WTC11 (cell line): Measurements from ENCODE around the gene KRT76. TPM values are rescaled to one million over a fixed set of nuclear protein-coding genes. Genes with fewer than 3 reads are reported as not detected.

Experiments used
- ATAC-seq: fragments of 200-7000 bp; cut with Tn5 transposase; 2 replicates; pipeline ENCODE4 v1.10.0; 2021; ENCODE audit warnings: mild to moderate bottlenecking, moderate library complexity
- CTCF ChIA-PET: fragments of 300-600 bp; sonication (Branson Sonifier 250); formaldehyde crosslinking; loops from one replicate; lab custom pipeline; 2021; ENCODE audit warnings: antibody characterized with exemption; lab: Charles Lee
- POLR2A ChIA-PET: fragments of 350-600 bp; sonication (Branson Sonifier 250); formaldehyde crosslinking; loops from one replicate; lab custom pipeline; 2021; ENCODE audit warnings: antibody characterized with exemption; lab: Charles Lee
- DNase-seq: peaks from one replicate; pipeline ENCODE4 v3.0.0; 2021; ENCODE audit warnings: low spot score
- H3K27ac Mint-ChIP-seq: 2 replicates; pipeline ENCODE4 v1.8.0; 2021; ENCODE audit warnings: mixed read lengths
- H3K27me3 Mint-ChIP-seq: 2 replicates; pipeline ENCODE4 v1.8.0; 2021; ENCODE audit warnings: low read depth, mild to moderate bottlenecking, moderate library complexity, mixed read lengths
- H3K36me3 Mint-ChIP-seq: 2 replicates; pipeline ENCODE4 v1.8.0; 2021; ENCODE audit warnings: mixed read lengths
- H3K4me1 Mint-ChIP-seq: 2 replicates; pipeline ENCODE4 v1.8.0; 2022; ENCODE audit warnings: mixed read lengths
- H3K4me3 Mint-ChIP-seq: 2 replicates; pipeline ENCODE4 v1.8.0; 2021; ENCODE audit warnings: mild to moderate bottlenecking, moderate library complexity, mixed read lengths
- H3K9me3 Mint-ChIP-seq: 2 replicates; pipeline ENCODE4 v1.8.0; 2021; ENCODE audit warnings: mixed read lengths
- CREM ChIP-seq: sonication (generic); formaldehyde crosslinking; IDR thresholded peaks from 2 replicates; pipeline ENCODE4 v1.8.1; 2022; ENCODE audit warnings: mild to moderate bottlenecking, missing genetic modification reagents, moderate library complexity
- E2F1 ChIP-seq: sonication (generic); formaldehyde crosslinking; IDR thresholded peaks from 2 replicates; pipeline ENCODE4 v1.8.0; 2022; ENCODE audit warnings: mild to moderate bottlenecking, missing genetic modification reagents
- E2F4 ChIP-seq: sonication (generic); formaldehyde crosslinking; IDR thresholded peaks from 2 replicates; pipeline ENCODE4 v1.8.1; 2022; ENCODE audit warnings: low read depth, mild to moderate bottlenecking, moderate library complexity, missing genetic modification reagents, borderline replicate concordance
- GRHL2 ChIP-seq: fragments of 250-450 bp; sonication (Bioruptor Pico); IDR thresholded peaks from 2 replicates; pipeline ENCODE4 v1.8.0; 2022; ENCODE audit warnings: mild to moderate bottlenecking, moderate library complexity; ENCODE audit not compliant: insufficient replicate concordance, severe bottlenecking
- HMGXB4 ChIP-seq: sonication (generic); formaldehyde crosslinking; IDR thresholded peaks from 2 replicates; pipeline ENCODE4 v1.8.1; 2023; ENCODE audit warnings: mild to moderate bottlenecking, moderate library complexity, missing genetic modification reagents
- IRF1 ChIP-seq: sonication (generic); formaldehyde crosslinking; IDR thresholded peaks from 2 replicates; pipeline ENCODE4 v1.8.0; 2023; ENCODE audit warnings: missing genetic modification reagents
- IRF2 ChIP-seq: sonication (generic); formaldehyde crosslinking; IDR thresholded peaks from 2 replicates; pipeline ENCODE4 v1.8.0; 2022; ENCODE audit warnings: low read depth, missing genetic modification reagents, borderline replicate concordance
- NFATC4 ChIP-seq: fragments of 250-450 bp; sonication (Bioruptor Pico); IDR thresholded peaks from 2 replicates; pipeline ENCODE4 v1.9.0; 2021; ENCODE audit warnings: mild to moderate bottlenecking
- NFE2L1 ChIP-seq: sonication (generic); formaldehyde crosslinking; IDR thresholded peaks from 2 replicates; pipeline ENCODE4 v1.8.1; 2023; ENCODE audit warnings: missing genetic modification reagents
- OVOL2 ChIP-seq: fragments of 250-450 bp; sonication (Bioruptor Pico); IDR thresholded peaks from 2 replicates; pipeline ENCODE4 v1.9.0; 2021; ENCODE audit warnings: mild to moderate bottlenecking, borderline replicate concordance
- RELA ChIP-seq: sonication (generic); formaldehyde crosslinking; IDR thresholded peaks from 2 replicates; pipeline ENCODE4 v1.8.1; 2022; ENCODE audit warnings: missing genetic modification reagents, mild to moderate bottlenecking, borderline replicate concordance
- TEAD1 ChIP-seq: sonication (generic); formaldehyde crosslinking; IDR thresholded peaks from 2 replicates; pipeline ENCODE4 v1.8.0; 2022; ENCODE audit warnings: mild to moderate bottlenecking, missing genetic modification reagents
- ZBTB21 ChIP-seq: sonication (generic); formaldehyde crosslinking; IDR thresholded peaks from 2 replicates; pipeline ENCODE4 v1.8.1; 2023; ENCODE audit warnings: mild to moderate bottlenecking, missing genetic modification reagents, borderline replicate concordance
- ZBTB43 ChIP-seq: sonication (generic); formaldehyde crosslinking; IDR thresholded peaks from 2 replicates; pipeline ENCODE4 v1.8.1; 2023; ENCODE audit warnings: mild to moderate bottlenecking, missing genetic modification reagents
- ZNF138 ChIP-seq: sonication (generic); formaldehyde crosslinking; conservative IDR thresholded peaks from 2 replicates; pipeline ENCODE4 v1.8.1; 2022; ENCODE audit warnings: mild to moderate bottlenecking, moderate library complexity, missing genetic modification reagents
- ZNF263 ChIP-seq: sonication (generic); formaldehyde crosslinking; IDR thresholded peaks from 2 replicates; pipeline ENCODE4 v1.8.1; 2022; ENCODE audit warnings: low read depth, mild to moderate bottlenecking, moderate library complexity, missing genetic modification reagents
- ZNF317 ChIP-seq: sonication (generic); formaldehyde crosslinking; IDR thresholded peaks from 2 replicates; pipeline ENCODE4 v1.8.1; 2023; ENCODE audit warnings: low read depth, mild to moderate bottlenecking, moderate library complexity, missing genetic modification reagents, borderline replicate concordance
- ZNF416 ChIP-seq: fragments of 250-450 bp; sonication (Bioruptor Pico); IDR thresholded peaks from 2 replicates; pipeline ENCODE4 v1.9.0; 2021; ENCODE audit warnings: mild to moderate bottlenecking, inconsistent platforms
- ZNF512 ChIP-seq: sonication (generic); formaldehyde crosslinking; IDR thresholded peaks from 2 replicates; pipeline ENCODE4 v1.8.1; 2022; ENCODE audit warnings: missing genetic modification reagents, borderline replicate concordance
- ZNF671 ChIP-seq: fragments of 250-450 bp; sonication (Bioruptor Pico); IDR thresholded peaks from 2 replicates; pipeline ENCODE4 v1.8.0; 2021; ENCODE audit warnings: mild to moderate bottlenecking
- total RNA-seq: library from RNA; stranded (reverse); gene quantifications from 3 replicates; pipeline ENCODE4 v1.2.3, GENCODE V29; 2021
- TF ChIP-seq, protein P1 (sequence below): fragments of 200-600 bp; IDR thresholded peaks from 2 replicates; pipeline ENCODE4 v1.8.0; 2022; ENCODE audit warnings: antibody characterized with exemption
- TF ChIP-seq, protein P2 (sequence below): sonication (generic); formaldehyde crosslinking; IDR thresholded peaks from 2 replicates; pipeline ENCODE4 v1.8.0; 2022; ENCODE audit warnings: mild to moderate bottlenecking, missing genetic modification reagents

KRT76 gene
- total RNA-seq, 1 experiment from 2014 or later: not detected

DNA sequence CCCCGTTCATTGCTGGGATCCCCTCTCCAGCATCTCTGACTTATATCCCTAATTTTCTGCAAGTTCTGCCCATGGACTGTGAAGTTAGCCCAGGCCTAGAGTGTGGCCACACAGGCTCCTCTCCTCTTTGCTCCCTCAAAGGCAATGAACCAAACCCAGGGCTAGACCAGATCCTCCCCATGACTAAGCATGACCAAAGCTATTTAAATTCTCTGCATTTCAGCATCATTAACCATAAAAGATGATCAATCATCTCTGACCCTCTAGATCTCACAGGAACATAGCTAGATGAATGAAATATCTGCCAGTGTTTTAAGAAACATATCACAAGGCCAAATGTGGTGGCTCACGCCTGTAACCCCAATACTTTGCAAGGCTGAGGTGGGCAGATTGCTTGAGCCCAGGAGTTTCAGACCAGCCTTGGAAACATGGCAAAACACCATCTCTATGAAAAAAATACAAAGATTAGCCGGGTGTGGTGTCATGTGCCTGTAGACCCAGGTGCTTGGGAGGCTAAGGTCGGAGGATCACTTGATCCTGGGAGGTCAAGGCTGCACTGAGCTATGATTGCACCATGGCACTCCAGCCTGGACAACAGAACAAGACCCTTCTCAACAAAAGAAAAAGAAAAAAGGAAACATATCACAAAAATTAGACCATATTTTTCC is 21.0 kb upstream of the KRT76 start (continued):
- no peak for TF ChIP-seq ZNF263 (CRISPR knock-in tag)
- TF ChIP-seq NFE2L1 (CRISPR knock-in tag): no peak
- TF ChIP-seq, protein P1, sequence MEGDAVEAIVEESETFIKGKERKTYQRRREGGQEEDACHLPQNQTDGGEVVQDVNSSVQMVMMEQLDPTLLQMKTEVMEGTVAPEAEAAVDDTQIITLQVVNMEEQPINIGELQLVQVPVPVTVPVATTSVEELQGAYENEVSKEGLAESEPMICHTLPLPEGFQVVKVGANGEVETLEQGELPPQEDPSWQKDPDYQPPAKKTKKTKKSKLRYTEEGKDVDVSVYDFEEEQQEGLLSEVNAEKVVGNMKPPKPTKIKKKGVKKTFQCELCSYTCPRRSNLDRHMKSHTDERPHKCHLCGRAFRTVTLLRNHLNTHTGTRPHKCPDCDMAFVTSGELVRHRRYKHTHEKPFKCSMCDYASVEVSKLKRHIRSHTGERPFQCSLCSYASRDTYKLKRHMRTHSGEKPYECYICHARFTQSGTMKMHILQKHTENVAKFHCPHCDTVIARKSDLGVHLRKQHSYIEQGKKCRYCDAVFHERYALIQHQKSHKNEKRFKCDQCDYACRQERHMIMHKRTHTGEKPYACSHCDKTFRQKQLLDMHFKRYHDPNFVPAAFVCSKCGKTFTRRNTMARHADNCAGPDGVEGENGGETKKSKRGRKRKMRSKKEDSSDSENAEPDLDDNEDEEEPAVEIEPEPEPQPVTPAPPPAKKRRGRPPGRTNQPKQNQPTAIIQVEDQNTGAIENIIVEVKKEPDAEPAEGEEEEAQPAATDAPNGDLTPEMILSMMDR: no peak
- no peak for TF ChIP-seq ZBTB21 (CRISPR knock-in tag)
- no peak for TF ChIP-seq ZNF671 (CRISPR knock-in tag)
- TF ChIP-seq HMGXB4 (CRISPR knock-in tag): no peak
- TF ChIP-seq TEAD1 (CRISPR knock-in tag): no peak
- TF ChIP-seq E2F1 (CRISPR knock-in tag): no peak
- TF ChIP-seq GRHL2 (CRISPR knock-in tag): no peak
- TF ChIP-seq, all 79 proteins: peak for 0

GRCh38 chr12:52797529-52797894 is 20.4 kb upstream of the KRT76 start:
- CTCF ChIA-PET: no interaction called here
- no peak for TF ChIP-seq E2F4 (CRISPR knock-in tag)
- TF ChIP-seq IRF1 (CRISPR knock-in tag): no peak
- no peak for TF ChIP-seq CREM (CRISPR knock-in tag)
- no peak for TF ChIP-seq ZNF512 (CRISPR knock-in tag)
- TF ChIP-seq RELA (CRISPR knock-in tag): no peak
- TF ChIP-seq ZBTB43: no peak
- TF ChIP-seq IRF2 (CRISPR knock-in tag): no peak
- no peak for TF ChIP-seq ZNF317 (CRISPR knock-in tag)
- TF ChIP-seq, protein P2, sequence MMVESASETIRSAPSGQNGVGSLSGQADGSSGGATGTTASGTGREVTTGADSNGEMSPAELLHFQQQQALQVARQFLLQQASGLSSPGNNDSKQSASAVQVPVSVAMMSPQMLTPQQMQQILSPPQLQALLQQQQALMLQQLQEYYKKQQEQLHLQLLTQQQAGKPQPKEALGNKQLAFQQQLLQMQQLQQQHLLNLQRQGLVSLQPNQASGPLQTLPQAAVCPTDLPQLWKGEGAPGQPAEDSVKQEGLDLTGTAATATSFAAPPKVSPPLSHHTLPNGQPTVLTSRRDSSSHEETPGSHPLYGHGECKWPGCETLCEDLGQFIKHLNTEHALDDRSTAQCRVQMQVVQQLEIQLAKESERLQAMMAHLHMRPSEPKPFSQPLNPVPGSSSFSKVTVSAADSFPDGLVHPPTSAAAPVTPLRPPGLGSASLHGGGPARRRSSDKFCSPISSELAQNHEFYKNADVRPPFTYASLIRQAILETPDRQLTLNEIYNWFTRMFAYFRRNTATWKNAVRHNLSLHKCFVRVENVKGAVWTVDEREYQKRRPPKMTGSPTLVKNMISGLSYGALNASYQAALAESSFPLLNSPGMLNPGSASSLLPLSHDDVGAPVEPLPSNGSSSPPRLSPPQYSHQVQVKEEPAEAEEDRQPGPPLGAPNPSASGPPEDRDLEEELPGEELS (CRISPR knock-in tag): no peak
- TF ChIP-seq ZNF416 (CRISPR knock-in tag): no peak
- TF ChIP-seq E2F1 (CRISPR knock-in tag): no peak
- TF ChIP-seq ZNF138 (CRISPR knock-in tag): no peak
- TF ChIP-seq TEAD1 (CRISPR knock-in tag): no peak
- TF ChIP-seq OVOL2 (CRISPR knock-in tag): no peak
- no peak for TF ChIP-seq NFATC4
- Mint-ChIP-seq H3K4me3 (no peak overlapping the region), H3K4me1 (peaks cover 29% of the 10 kb centered on the region), H3K9me3 (no peaks in the 10 kb centered on the region), H3K27ac (no peak overlapping the region), H3K36me3 (no peaks in the 10 kb centered on the region), H3K27me3 (no peaks in the 10 kb centered on the region; the same call in 1 of the 2 replicates)
- no peak for ATAC-seq
- POLR2A ChIA-PET: no interaction called here
- no peak for DNase-seq
